Thyroid gland (tissue), 4 donors: ENCODE results near the gene KRT73. TPM values are rescaled to one million over a fixed set of nuclear protein-coding genes. Genes with fewer than 3 reads are reported as not detected.
"Not testable (repeated sequence)": the region's sequence is repeated elsewhere in the genome, so short reads cannot be mapped to it uniquely, and the experiment has no call there.

Source experiments
- DNase-seq, 2 donors: peaks; one replicate each; pipeline ENCODE4 v3.0.0-alpha.2; 2019
- H3K27ac ChIP-seq, 3 donors: fragments of 200-600 bp; sonication (generic); 1 replicate in 2 of 3; 2 replicates in 1 of 3; pipeline ENCODE4 v1.5.1; 2016 to 2019; ENCODE audit warnings: mild to moderate bottlenecking in 1 of 3, moderate library complexity in 1 of 3
- H3K27me3 ChIP-seq: fragments of 200-600 bp; sonication (generic); one replicate; pipeline ENCODE4 v1.5.1; 2019
- H3K36me3 ChIP-seq, 2 donors: fragments of 200-600 bp; sonication (generic); one replicate each; pipeline ENCODE4 v1.5.1; 2016 to 2019
- H3K4me1 ChIP-seq, 2 donors: fragments of 200-600 bp; sonication (generic); one replicate each; pipeline ENCODE4 v1.5.1; 2017 to 2019
- H3K4me3 ChIP-seq, 3 donors: fragments of 200-600 bp; sonication (generic); replicated peaks in 1 of 3; 1 replicate in 2 of 3; 2 replicates in 1 of 3; pipeline ENCODE4 v1.5.1; 2016; ENCODE audit warnings: mild to moderate bottlenecking in 1 of 3
- H3K9me3 ChIP-seq: fragments of 200-600 bp; sonication (generic); one replicate; pipeline ENCODE4 v1.5.1; 2017
- CTCF ChIP-seq, 6 experiments: fragments of 200-600 bp in 3 of 6; fragments of 450-650 bp in 3 of 6; sonication (generic) in 3 of 6; IDR thresholded peaks; one replicate each; pipeline ENCODE4 v1.5.1; 2016 to 2019; ENCODE audit warnings: antibody characterized with exemption in 6 of 6, mild to moderate bottlenecking in 2 of 6, inconsistent platforms in 1 of 6, moderate library complexity in 1 of 6
- POLR2A ChIP-seq, 2 donors: fragments of 450-650 bp; IDR thresholded peaks; one replicate each; pipeline ENCODE4 v1.6.1; 2017; ENCODE audit warnings: antibody characterized with exemption in 2 of 2, mild to moderate bottlenecking in 2 of 2, moderate library complexity in 1 of 2
- WGBS, 2 donors: methylation state at CpG; one replicate each; pipeline ENCODE4 v1.1.5; 2017; 5-methylcytosine and 5-hydroxymethylcytosine counted together
- intact Hi-C: fragments of 100-400 bp; cut with DNase I; formaldehyde crosslinking; loops from one replicate; pipeline ENCODE4 v1.15.1; 2023
- total RNA-seq, 4 donors: library from RNA; depleted of rRNA; stranded (reverse); fragments of >200 nt; gene quantifications; one replicate each; pipeline ENCODE4 v1.2.3, GENCODE V29; 2016

The KRT73 gene
- total RNA-seq, 4 donors from 2014 or later, result not detected

- Histone ChIP-seq H3K9me3 (no peaks in the 10 kb centered on the region), H3K4me3 (no peak overlapping the region), H3K27ac (no peak overlapping the region), H3K36me3 (no peaks in the 10 kb centered on the region), H3K4me1 (no peaks in the 10 kb centered on the region), H3K27me3 (peaks cover 5% of the 10 kb centered on the region)
- intact Hi-C loops, result no loop called here
- no peak for TF ChIP-seq POLR2A (IDR thresholded peaks at IDR 0.05)
- TF ChIP-seq CTCF (IDR thresholded peaks at IDR 0.05), result no peak
- no peak for DNase-seq
- WGBS, 2 donors, result 87 to 89% methylated on average over 4 of the region's 4 CpGs
These were observed 16.7 kb downstream of the KRT73 start for GRCh38 chr12:52601671-52602070.

GRCh38 chr12:52600941-52601481 is 17.3 kb downstream of the KRT73 start, which contains the start of gene KRT72:
Gene KRT72 (minus strand): TSS chr12:52601463. CDS start chr12:52601452, 11 bp downstream.
- 32% methylated on average over 24 to 26 of the region's 48 CpGs for WGBS, 2 donors
- no peak for DNase-seq
- Histone ChIP-seq H3K4me1 (no peaks in the 10 kb centered on the region), H3K9me3 (no peaks in the 10 kb centered on the region), H3K27ac (no peak within 1 kb of the TSS), H3K4me3 (no peak within 1 kb of the TSS), H3K36me3 (no peaks in the 10 kb centered on the region), H3K27me3 (peaks cover 5% of the 10 kb centered on the region)
- TF ChIP-seq POLR2A (IDR thresholded peaks at IDR 0.05), result no peak
- TF ChIP-seq CTCF (IDR thresholded peaks at IDR 0.05), result no peak
- intact Hi-C loops, result no loop called here

- Histone ChIP-seq H3K27ac (no peak overlapping the region), H3K27me3 (peaks cover 5% of the 10 kb centered on the region), H3K4me3 (no peak overlapping the region), H3K9me3 (no peaks in the 10 kb centered on the region), H3K4me1 (no peaks in the 10 kb centered on the region), H3K36me3 (no peaks in the 10 kb centered on the region)
- intact Hi-C loops, result no loop called here
- no peak for DNase-seq
- 89 to 91% methylated on average over 12 of the region's 12 CpGs for WGBS, 2 donors
- TF ChIP-seq POLR2A (IDR thresholded peaks at IDR 0.05) (no peak), CTCF (IDR thresholded peaks at IDR 0.05) (no peak)
These were observed 17.9 kb downstream of the KRT73 start for GRCh38 chr12:52600475-52600874.

GRCh38 chr12:52600071-52600470 is 18.3 kb downstream of the KRT73 start:
- WGBS, 2 donors, result 74% methylated on average over 2 of the region's 2 CpGs
- Histone ChIP-seq H3K4me3 (no peak overlapping the region), H3K27me3 (peaks cover 5% of the 10 kb centered on the region), H3K36me3 (no peaks in the 10 kb centered on the region), H3K9me3 (no peaks in the 10 kb centered on the region), H3K4me1 (no peaks in the 10 kb centered on the region), H3K27ac (no peak overlapping the region)
- intact Hi-C loops, result no loop called here
- no peak for DNase-seq
- no peak for TF ChIP-seq CTCF (IDR thresholded peaks at IDR 0.05)

- H3K27me3 ChIP-seq, result peaks cover 5% of the 10 kb centered on the region
- WGBS, 2 donors, result 92 to 93% methylated on average over 5 of the region's 5 CpGs
- TF ChIP-seq CTCF (IDR thresholded peaks at IDR 0.05), result no peak
- no peak for TF ChIP-seq POLR2A (IDR thresholded peaks at IDR 0.05)
- no peaks in the 10 kb centered on the region for H3K4me1 ChIP-seq
- no peaks in the 10 kb centered on the region for H3K9me3 ChIP-seq
- DNase-seq, result no peak
- no peak overlapping the region for H3K4me3 ChIP-seq
- intact Hi-C loops, result no loop called here
- no peaks in the 10 kb centered on the region for H3K36me3 ChIP-seq
- no peak overlapping the region for H3K27ac ChIP-seq
These were observed 19.4 kb downstream of the KRT73 start for GRCh38 chr12:52598966-52599365.

GRCh38 chr12:52594237-52594636 is 24.1 kb downstream of the KRT73 start:
- H3K9me3 ChIP-seq, H3K27me3 ChIP-seq, DNase-seq, H3K4me3 ChIP-seq, intact Hi-C loops, H3K4me1 ChIP-seq, H3K27ac ChIP-seq, H3K36me3 ChIP-seq: not testable (repeated sequence)
- WGBS, 2 donors, result 95 to 98% methylated on average over 4 of the region's 4 CpGs
